ENCODE data around the gene GPT2.

- no peak for TF ChIP-seq EP300 (IDR thresholded peaks at IDR 0.05)
- no peak for TF ChIP-seq CTCF (IDR thresholded peaks at IDR 0.05)
- no peak for TF ChIP-seq POLR2AphosphoS5 (IDR thresholded peaks at IDR 0.05)
- TF ChIP-seq POLR2A (IDR thresholded peaks at IDR 0.05), result no peak
Measured at GRCh38 chr16:46968063-46968435, 83.9 kb downstream of the GPT2 start.
